Measurements from ENCODE around the gene ACTMAP. TPM values are rescaled to one million over a fixed set of nuclear protein-coding genes. Genes with fewer than 3 reads are reported as not detected.
A peak's percentile ranks its signal among the peaks of the same experiment; 100 is the strongest.

Gene ACTMAP
- total and polyA plus RNA-seq, 9 of the 15 experiments (the other 6 are each of a cell fraction or from before 2014, with no cell fraction given), result 1.7 to 16.6 (median 4.9) TPM

DNA sequence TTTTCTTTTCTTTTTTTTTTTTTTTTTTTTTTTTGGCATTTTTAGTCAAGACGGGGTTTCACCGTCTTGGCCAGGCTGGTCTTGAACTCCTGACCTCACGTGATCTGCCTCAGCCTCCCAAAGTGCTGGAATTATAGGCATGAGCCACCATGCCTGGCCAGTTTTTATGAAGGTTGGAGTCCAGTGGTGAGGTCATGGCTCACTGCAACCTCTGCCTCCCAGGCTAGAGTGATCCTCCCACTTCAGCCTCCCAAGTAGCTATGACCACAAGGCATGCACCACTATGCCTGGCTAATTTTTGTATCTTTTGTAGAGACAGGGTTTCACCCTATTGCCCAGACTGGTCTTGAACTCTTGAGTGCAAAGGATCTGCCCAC is 5.0 kb upstream of the ACTMAP start:
- Histone ChIP-seq H3K4me2 (ENCODE audit: insufficient read depth, low read length) (no peak overlapping the region), H3K9me1 (ENCODE audit: control insufficient read depth, insufficient read depth, low read length) (peaks cover 3% of the 10 kb centered on the region), H3K79me2 (ENCODE audit: control insufficient read depth, insufficient read depth, low read length) (peaks cover 81% of the 10 kb centered on the region), H3K27ac (ENCODE audit: extremely low read depth, low read depth, low read length) (no peak overlapping the region; the same call in 2 of the 3 replicates), H3K36me3 (ENCODE audit: control insufficient read depth, insufficient read depth, low read length) (peaks cover 78% of the 10 kb centered on the region), H3K9ac (ENCODE audit: insufficient read depth in 1 of 2, low read depth in 2 of 2, low read length in 2 of 2) (peak overlapping the region in 1 of 2 experiments; percentile 72; a peak in 1 of 4 replicates), H3K4me1 (replicated peaks in 1 of 2; ENCODE audit: control insufficient read depth in 2 of 2, insufficient read depth in 2 of 2, low read length in 2 of 2) (peaks cover 18 to 31% of the 10 kb centered on the region in 2 experiments; a peak in 4 of 5 replicates), H4K20me1 (replicated peaks; ENCODE audit: control insufficient read depth, insufficient read depth, low read length) (peaks cover 35% of the 10 kb centered on the region), H2AFZ (ENCODE audit: low read depth, low read length) (no peak overlapping the region), H3K27me3 (ENCODE audit: control insufficient read depth in 2 of 2, insufficient read depth in 2 of 2, low read length in 2 of 2) (no peaks in the 10 kb centered on the region), H3K9me3 (replicated peaks; ENCODE audit: control insufficient read depth, insufficient read depth, low read depth, low read length) (no peaks in the 10 kb centered on the region), H3K4me3 (no peak overlapping the region)
- ChIA-PET POLR2A (interaction anchor here (0.6 to 2.5 kb wide), 5 partner anchors 8 to 235 kb away, joined by 3 to 8 read pairs (median 5); no protein-coding TSS in a partner anchor), CTCF (ENCODE audit: low intra/inter-chr PET ratio) (no interaction called here)
- 91% methylated on average over 1 of the region's 3 CpGs for WGBS (ENCODE audit: insufficient coverage, low coverage, missing lambda C conversion rate)
- no peak for TF ChIP-seq ESRRA (IDR thresholded peaks at IDR 0.05; ENCODE audit: borderline replicate concordance, low read depth)
- TF ChIP-seq CEBPB (tag; IDR thresholded peaks at IDR 0.05), result 0 out of 2 replicates have a peak, but pooled peaks have one; percentile 0
- intact Hi-C loops (cut with micrococcal nuclease), result no loop called here
- in situ Hi-C loops (cut with MboI), result no loop called here
- BruUV-seq (replicated peaks), result no TSS peak
- FAIRE-seq, result no peak
- no peak for DNase-seq (ENCODE audit: extremely low read depth in 1 of 4, low spot score in 3 of 4)
- no peak for ATAC-seq

DNA sequence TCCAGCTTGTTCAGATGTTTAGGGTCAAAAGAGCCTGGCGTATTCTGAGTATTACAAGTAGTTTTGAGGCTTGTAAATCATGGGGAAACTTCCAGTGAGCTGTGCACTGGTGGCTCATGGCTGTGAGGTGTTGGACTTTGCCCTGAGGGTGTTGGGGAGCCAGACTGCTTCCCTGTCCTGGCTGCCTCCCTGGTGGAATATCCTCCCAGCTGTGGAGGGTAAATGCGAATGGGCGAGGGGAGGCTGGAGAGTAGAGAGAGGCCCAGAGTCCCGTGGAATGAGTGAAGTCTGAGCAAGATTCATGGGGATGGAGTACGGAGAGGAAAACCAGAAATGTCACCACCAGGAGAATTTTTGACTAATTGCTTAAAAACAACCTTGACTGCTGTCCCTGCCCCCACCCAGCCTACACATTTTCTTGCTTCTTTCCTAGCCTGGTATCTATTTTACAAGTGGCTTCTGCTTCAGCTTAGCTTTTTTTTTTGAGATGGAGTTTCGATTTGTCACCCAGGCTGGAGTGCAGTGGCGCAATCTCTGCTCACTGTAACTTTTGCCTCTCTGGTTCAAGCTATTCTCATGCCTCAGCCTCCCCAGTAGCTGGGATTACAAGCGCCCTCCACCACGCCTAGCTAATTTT is 4.5 kb upstream of the ACTMAP start:
- Histone ChIP-seq H3K9me3 (replicated peaks; ENCODE audit: control insufficient read depth, insufficient read depth, low read depth, low read length) (no peaks in the 10 kb centered on the region), H3K4me3 (peak overlapping the region; percentile 13), H3K9me1 (ENCODE audit: control insufficient read depth, insufficient read depth, low read length) (peaks cover 3% of the 10 kb centered on the region), H2AFZ (ENCODE audit: low read depth, low read length) (no peak overlapping the region), H3K79me2 (ENCODE audit: control insufficient read depth, insufficient read depth, low read length) (peaks cover 81% of the 10 kb centered on the region), H3K9ac (ENCODE audit: insufficient read depth in 1 of 2, low read depth in 2 of 2, low read length in 2 of 2) (peak overlapping the region; percentile 35 to 88), H4K20me1 (replicated peaks; ENCODE audit: control insufficient read depth, insufficient read depth, low read length) (peaks cover 35% of the 10 kb centered on the region), H3K27me3 (ENCODE audit: control insufficient read depth in 2 of 2, insufficient read depth in 2 of 2, low read length in 2 of 2) (no peaks in the 10 kb centered on the region), H3K36me3 (ENCODE audit: control insufficient read depth, insufficient read depth, low read length) (peaks cover 73% of the 10 kb centered on the region), H3K4me2 (ENCODE audit: insufficient read depth, low read length) (peak overlapping the region; percentile 67), H3K27ac (ENCODE audit: extremely low read depth, low read depth, low read length) (peak overlapping the region; percentile 43; the same call in 2 of the 3 replicates), H3K4me1 (replicated peaks in 1 of 2; ENCODE audit: control insufficient read depth in 2 of 2, insufficient read depth in 2 of 2, low read length in 2 of 2) (peaks cover 23 to 31% of the 10 kb centered on the region in 2 experiments)
- FAIRE-seq (no peak), DNase-seq (ENCODE audit: extremely low read depth in 1 of 4, low spot score in 3 of 4) (no peak), ATAC-seq (no peak)
- POLR2A ChIA-PET, result interaction anchor here (0.6 to 2.5 kb wide), 6 partner anchors 9 to 236 kb away, joined by 3 to 8 read pairs (median 4); no protein-coding TSS in a partner anchor
- no TSS peak for BruUV-seq (replicated peaks)
- 71% methylated on average over 9 of the region's 9 CpGs for WGBS (ENCODE audit: insufficient coverage, low coverage, missing lambda C conversion rate)
- intact Hi-C loops (cut with micrococcal nuclease), result no loop called here
- CTCF ChIA-PET (ENCODE audit: low intra/inter-chr PET ratio), result no interaction called here
- in situ Hi-C loops (cut with MboI), result no loop called here
- TF ChIP-seq ARID4B (CRISPR knock-in tag; IDR thresholded peaks at IDR 0.05) (no peak), TCF15 (CRISPR knock-in tag; IDR thresholded peaks at IDR 0.05) (no peak)
- TF ChIP-seq, protein P1, sequence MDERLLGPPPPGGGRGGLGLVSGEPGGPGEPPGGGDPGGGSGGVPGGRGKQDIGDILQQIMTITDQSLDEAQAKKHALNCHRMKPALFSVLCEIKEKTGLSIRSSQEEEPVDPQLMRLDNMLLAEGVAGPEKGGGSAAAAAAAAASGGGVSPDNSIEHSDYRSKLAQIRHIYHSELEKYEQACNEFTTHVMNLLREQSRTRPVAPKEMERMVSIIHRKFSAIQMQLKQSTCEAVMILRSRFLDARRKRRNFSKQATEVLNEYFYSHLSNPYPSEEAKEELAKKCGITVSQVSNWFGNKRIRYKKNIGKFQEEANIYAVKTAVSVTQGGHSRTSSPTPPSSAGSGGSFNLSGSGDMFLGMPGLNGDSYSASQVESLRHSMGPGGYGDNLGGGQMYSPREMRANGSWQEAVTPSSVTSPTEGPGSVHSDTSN (CRISPR knock-in tag; IDR thresholded peaks at IDR 0.05; ENCODE audit: low read depth), result no peak
- TF ChIP-seq, protein P1 (tag; conservative IDR thresholded peaks at IDR 0.05; ENCODE audit: low read depth), result peak; percentile 67

Measured in K562 (cell line).